GM23338 (cell line): ENCODE measurements around the gene C12orf42.

Source experiments
- CREB1 ChIP-seq: fragments of 250-450 bp; sonication (Bioruptor Pico); IDR thresholded peaks from 2 replicates; pipeline ENCODE4 v1.5.0; 2020; ENCODE audit warnings: low read depth, mild to moderate bottlenecking, moderate library complexity
- CTCF ChIP-seq, 2 experiments: fragments of 200-600 bp in 1 of 2; sonication (generic) in 1 of 2; conservative IDR thresholded peaks; 2 replicates each; pipeline versions ENCODE4 v1.5.1 to v1.6.1; 2016 to 2017; ENCODE audit warnings: antibody characterized with exemption in 2 of 2, low read depth in 2 of 2, mild to moderate bottlenecking in 2 of 2, moderate library complexity in 1 of 2
- EZH2 ChIP-seq: fragments of 200-600 bp; sonication (generic); IDR thresholded peaks from one replicate; pipeline ENCODE4 v1.8.0; 2017; ENCODE audit warnings: antibody characterized with exemption, mild to moderate bottlenecking, low read depth; ENCODE audit not compliant: unreplicated experiment
- EZH2phosphoT487 ChIP-seq: fragments of 200-600 bp; sonication (generic); IDR thresholded peaks from one replicate; pipeline ENCODE4 v1.8.1; 2018; ENCODE audit warnings: antibody characterized with exemption; ENCODE audit not compliant: unreplicated experiment
- JUNB ChIP-seq: IDR thresholded peaks from one replicate; pipeline ENCODE4 v1.6.1; 2016; ENCODE audit warnings: antibody characterized with exemption; ENCODE audit not compliant: unreplicated experiment
- POLR2AphosphoS5 ChIP-seq: IDR thresholded peaks from 2 replicates; pipeline ENCODE4 v1.6.1; 2016; ENCODE audit warnings: antibody characterized with exemption, low read depth
- STAT1 ChIP-seq: IDR thresholded peaks from one replicate; pipeline ENCODE4 v1.6.1; 2016; ENCODE audit warnings: antibody characterized with exemption; ENCODE audit not compliant: unreplicated experiment
- ZNF114 ChIP-seq: fragments of 250-450 bp; sonication (Bioruptor Pico); IDR thresholded peaks from 2 replicates; pipeline ENCODE4 v1.5.0; 2020; ENCODE audit warnings: mild to moderate bottlenecking, moderate library complexity
- TF ChIP-seq, protein P1 (sequence below): IDR thresholded peaks from one replicate; pipeline ENCODE4 v1.6.1; 2018; ENCODE audit warnings: antibody characterized with exemption; ENCODE audit not compliant: unreplicated experiment

DNA sequence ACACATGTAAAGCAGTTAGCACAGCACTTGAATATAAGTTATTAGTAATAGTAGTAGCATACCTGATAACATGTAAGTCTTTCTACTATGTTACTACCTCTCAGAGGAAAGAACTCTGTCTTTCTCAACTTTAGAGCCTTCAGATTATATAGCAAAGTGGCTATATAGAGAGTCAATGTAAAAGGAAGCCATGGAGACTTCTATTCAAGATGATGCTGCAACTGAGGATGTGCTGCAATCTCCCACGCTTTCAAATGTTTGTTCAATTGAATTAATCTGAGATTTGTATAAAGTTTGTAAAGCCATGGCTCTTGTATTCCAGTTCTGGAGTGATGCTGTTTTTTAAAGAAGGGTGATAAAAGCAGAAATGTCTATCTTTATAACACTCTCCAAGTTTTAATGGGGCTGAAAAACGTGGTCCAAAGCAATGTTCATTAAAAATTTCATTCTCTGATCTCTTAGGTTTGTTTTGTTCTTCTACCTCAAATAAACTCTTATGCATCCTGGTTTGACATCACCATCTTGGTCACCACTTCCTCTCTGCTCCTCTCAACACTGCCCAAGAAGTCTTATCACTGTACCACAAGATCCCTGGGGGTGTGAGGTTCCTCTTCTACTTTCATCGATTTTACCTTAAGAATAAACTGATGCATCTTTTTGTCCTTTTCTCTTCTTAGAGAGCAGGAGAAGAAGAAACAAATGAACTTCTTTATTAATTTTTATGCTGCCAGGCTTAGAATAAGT, 40.6 kb downstream of the C12orf42 start:
- no peak for TF ChIP-seq EZH2
- no peak for TF ChIP-seq CTCF (conservative IDR thresholded peaks at IDR 0.05; ENCODE audit: low read depth in 2 of 2)
- no peak for TF ChIP-seq CREB1 (CRISPR knock-in tag)
- no peak for TF ChIP-seq EZH2phosphoT487
- TF ChIP-seq JUNB, result no peak
- no peak for TF ChIP-seq STAT1
- no peak for TF ChIP-seq POLR2AphosphoS5
- no peak for TF ChIP-seq ZNF114
- TF ChIP-seq, protein P1, sequence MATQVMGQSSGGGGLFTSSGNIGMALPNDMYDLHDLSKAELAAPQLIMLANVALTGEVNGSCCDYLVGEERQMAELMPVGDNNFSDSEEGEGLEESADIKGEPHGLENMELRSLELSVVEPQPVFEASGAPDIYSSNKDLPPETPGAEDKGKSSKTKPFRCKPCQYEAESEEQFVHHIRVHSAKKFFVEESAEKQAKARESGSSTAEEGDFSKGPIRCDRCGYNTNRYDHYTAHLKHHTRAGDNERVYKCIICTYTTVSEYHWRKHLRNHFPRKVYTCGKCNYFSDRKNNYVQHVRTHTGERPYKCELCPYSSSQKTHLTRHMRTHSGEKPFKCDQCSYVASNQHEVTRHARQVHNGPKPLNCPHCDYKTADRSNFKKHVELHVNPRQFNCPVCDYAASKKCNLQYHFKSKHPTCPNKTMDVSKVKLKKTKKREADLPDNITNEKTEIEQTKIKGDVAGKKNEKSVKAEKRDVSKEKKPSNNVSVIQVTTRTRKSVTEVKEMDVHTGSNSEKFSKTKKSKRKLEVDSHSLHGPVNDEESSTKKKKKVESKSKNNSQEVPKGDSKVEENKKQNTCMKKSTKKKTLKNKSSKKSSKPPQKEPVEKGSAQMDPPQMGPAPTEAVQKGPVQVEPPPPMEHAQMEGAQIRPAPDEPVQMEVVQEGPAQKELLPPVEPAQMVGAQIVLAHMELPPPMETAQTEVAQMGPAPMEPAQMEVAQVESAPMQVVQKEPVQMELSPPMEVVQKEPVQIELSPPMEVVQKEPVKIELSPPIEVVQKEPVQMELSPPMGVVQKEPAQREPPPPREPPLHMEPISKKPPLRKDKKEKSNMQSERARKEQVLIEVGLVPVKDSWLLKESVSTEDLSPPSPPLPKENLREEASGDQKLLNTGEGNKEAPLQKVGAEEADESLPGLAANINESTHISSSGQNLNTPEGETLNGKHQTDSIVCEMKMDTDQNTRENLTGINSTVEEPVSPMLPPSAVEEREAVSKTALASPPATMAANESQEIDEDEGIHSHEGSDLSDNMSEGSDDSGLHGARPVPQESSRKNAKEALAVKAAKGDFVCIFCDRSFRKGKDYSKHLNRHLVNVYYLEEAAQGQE, result no peak
